Measurements from ENCODE around the gene TMEM106C.

DNA sequence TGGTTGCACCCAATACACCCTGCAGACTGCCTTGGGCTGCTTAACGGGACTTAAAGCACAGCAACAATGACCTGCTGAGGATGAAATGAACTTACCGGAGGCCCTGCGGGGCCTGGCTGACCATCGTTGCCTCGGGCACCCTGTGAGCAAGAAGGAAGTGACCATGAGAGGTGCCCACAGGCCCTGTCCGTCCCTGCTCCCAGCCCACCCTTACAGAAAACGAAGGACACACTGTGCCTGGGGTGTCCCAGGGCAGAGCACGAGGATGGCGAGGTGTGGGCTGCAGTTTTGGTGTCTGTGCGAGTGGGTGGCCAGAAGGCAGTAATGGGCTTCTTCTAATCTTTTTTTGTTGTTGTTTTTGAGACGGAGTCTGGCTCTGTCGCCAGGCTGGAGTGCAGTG is 26.3 kb downstream of the TMEM106C start:
- TF ChIP-seq CTCF (IDR thresholded peaks at IDR 0.05), result no peak
- no peak for TF ChIP-seq POLR2A (IDR thresholded peaks at IDR 0.05)

All from ovary (tissue), 3 donors.